CD14-positive monocyte (primary cell): ENCODE data around the gene FAM193A. TPM values are rescaled to one million over a fixed set of nuclear protein-coding genes. Genes with fewer than 3 reads are reported as not detected.

ENCODE experiments used
- DNase-seq, 3 donors: peaks; one replicate each; pipeline ENCODE4 v3.0.0-alpha.2; 2011 to 2022
- H2AFZ ChIP-seq: 2 replicates; pipeline ENCODE4 v1.6.0; 2012; ENCODE audit warnings: mild to moderate bottlenecking, low read depth, low read length, inconsistent platforms; ENCODE audit not compliant: insufficient read depth, poor library complexity, severe bottlenecking
- H3K27ac ChIP-seq, 2 donors: 1 replicate in 1 of 2; 2 replicates in 1 of 2; pipeline ENCODE4 v1.5.1; 2012 to 2013; ENCODE audit warnings: low read length in 2 of 2, control low read depth in 1 of 2, inconsistent platforms in 1 of 2, low read depth in 1 of 2, mild to moderate bottlenecking in 1 of 2
- H3K27me3 ChIP-seq, 2 donors: one replicate each; pipeline versions ENCODE4 v1.6.0 to v1.6.1; 2011 to 2013; ENCODE audit warnings: low read length in 2 of 2; ENCODE audit not compliant: control insufficient read depth in 2 of 2, insufficient read depth in 2 of 2
- H3K36me3 ChIP-seq, 2 donors: replicated peaks in 1 of 2; 1 replicate in 1 of 2; 2 replicates in 1 of 2; pipeline versions ENCODE4 v1.5.1 to v1.6.1; 2012 to 2013; ENCODE audit warnings: low read length in 2 of 2, control low read depth in 1 of 2, inconsistent platforms in 1 of 2, mild to moderate bottlenecking in 1 of 2; ENCODE audit not compliant: insufficient read depth in 2 of 2, control insufficient read depth in 1 of 2
- H3K4me1 ChIP-seq, 2 donors: 1 replicate in 1 of 2; 2 replicates in 1 of 2; pipeline versions ENCODE4 v1.5.1 to v1.6.1; 2012 to 2013; ENCODE audit warnings: low read length in 2 of 2, control low read depth in 1 of 2, inconsistent platforms in 1 of 2, mild to moderate bottlenecking in 1 of 2, moderate library complexity in 1 of 2; ENCODE audit not compliant: insufficient read depth in 2 of 2, control insufficient read depth in 1 of 2
- H3K4me2 ChIP-seq: replicated peaks from 2 replicates; pipeline ENCODE3; 2012; ENCODE audit warnings: low read length, moderate library complexity, mild to moderate bottlenecking; ENCODE audit not compliant: poor library complexity, severe bottlenecking; ENCODE audit errors: extremely low read depth
- H3K4me3 ChIP-seq, 3 experiments: fragments of 200-600 bp in 1 of 3; sonication (generic) in 1 of 3; replicated peaks in 1 of 3; 1 replicate in 2 of 3; 2 replicates in 1 of 3; pipeline ENCODE4 v1.5.1; 2011 to 2013; ENCODE audit warnings: low read length in 3 of 3, mild to moderate bottlenecking in 3 of 3, control low read depth in 2 of 3, low read depth in 2 of 3, inconsistent platforms in 1 of 3, moderate library complexity in 1 of 3
- H3K79me2 ChIP-seq: 2 replicates; pipeline ENCODE4 v1.6.0; 2012; ENCODE audit warnings: mild to moderate bottlenecking, control low read depth, inconsistent platforms, low read length, moderate library complexity; ENCODE audit not compliant: insufficient read depth
- H3K9ac ChIP-seq: 2 replicates; pipeline ENCODE4 v1.6.0; 2017; ENCODE audit warnings: low read length, mild to moderate bottlenecking; ENCODE audit not compliant: insufficient read depth, poor library complexity, severe bottlenecking
- H3K9me3 ChIP-seq, 2 donors: replicated peaks in 1 of 2; 1 replicate in 1 of 2; 2 replicates in 1 of 2; pipeline versions ENCODE4 v1.5.1 to v1.6.1; 2012 to 2013; ENCODE audit warnings: low read length in 2 of 2, control low read depth in 1 of 2; ENCODE audit not compliant: control insufficient read depth in 1 of 2, insufficient read depth in 1 of 2
- H4K20me1 ChIP-seq: 2 replicates; pipeline ENCODE4 v1.6.0; 2012; ENCODE audit warnings: mild to moderate bottlenecking, low read length, control low read depth, moderate library complexity; ENCODE audit not compliant: insufficient read depth
- H3K27ac Mint-ChIP-seq, 7 donors: one replicate each; pipeline ENCODE4 v1.8.0; 2020; ENCODE audit warnings: mild to moderate bottlenecking in 7 of 7, mixed read lengths in 7 of 7, moderate library complexity in 6 of 7, inconsistent platforms in 2 of 7
- H3K27me3 Mint-ChIP-seq, 3 donors: one replicate each; pipeline ENCODE4 v1.8.0; 2021 to 2022; ENCODE audit warnings: low read depth in 3 of 3, mild to moderate bottlenecking in 3 of 3, mixed read lengths in 3 of 3, moderate library complexity in 3 of 3, inconsistent platforms in 1 of 3
- H3K36me3 Mint-ChIP-seq, 2 donors: one replicate each; pipeline ENCODE4 v1.8.0; 2020; ENCODE audit warnings: mixed read lengths in 2 of 2, inconsistent platforms in 1 of 2, mild to moderate bottlenecking in 1 of 2
- H3K4me1 Mint-ChIP-seq: one replicate; pipeline ENCODE4 v1.8.0; 2020; ENCODE audit warnings: mild to moderate bottlenecking, mixed read lengths
- H3K4me3 Mint-ChIP-seq, 2 donors: one replicate each; pipeline ENCODE4 v1.8.0; 2020; ENCODE audit warnings: mild to moderate bottlenecking in 2 of 2, mixed read lengths in 2 of 2, moderate library complexity in 1 of 2
- H3K9me3 Mint-ChIP-seq, 7 donors: one replicate each; pipeline ENCODE4 v1.8.0; 2020 to 2022; ENCODE audit warnings: mixed read lengths in 7 of 7, mild to moderate bottlenecking in 6 of 7, moderate library complexity in 6 of 7, inconsistent platforms in 2 of 7
- WGBS: methylation state at CpG from one replicate; pipeline ENCODE4 v1.1.5; 2013; ENCODE audit warnings: missing lambda C conversion rate; ENCODE audit not compliant: insufficient coverage; 5-methylcytosine and 5-hydroxymethylcytosine counted together
- intact Hi-C, 2 donors: fragments of 100-400 bp; cut with micrococcal nuclease; formaldehyde crosslinking; loops; one replicate each; pipeline versions ENCODE4 v1.15.0 to v1.15.1; 2023
- polyA plus RNA-seq, 3 donors: library from polyadenylated mRNA; depleted of rRNA in 1 of 3; unstranded in 2 of 3; stranded (reverse) in 1 of 3; fragments of 300-500 nt in 2 of 3; fragments of >200 nt in 1 of 3; fragmentation: Illumina TruSeq in 2 of 3; gene quantifications; 1 replicate in 2 of 3; 2 replicates in 1 of 3; pipeline ENCODE4 v1.2.3, GENCODE V29; 2012 to 2021
- TF ChIP-seq, protein P1 (sequence below): fragments of 200-600 bp; IDR thresholded peaks from one replicate; pipeline ENCODE4 v1.8.0; 2022; ENCODE audit warnings: antibody characterized with exemption, mild to moderate bottlenecking

The FAM193A gene
- polyA plus RNA-seq, 3 donors = 0.66 to 11.8 (median 0.82) TPM

DNA sequence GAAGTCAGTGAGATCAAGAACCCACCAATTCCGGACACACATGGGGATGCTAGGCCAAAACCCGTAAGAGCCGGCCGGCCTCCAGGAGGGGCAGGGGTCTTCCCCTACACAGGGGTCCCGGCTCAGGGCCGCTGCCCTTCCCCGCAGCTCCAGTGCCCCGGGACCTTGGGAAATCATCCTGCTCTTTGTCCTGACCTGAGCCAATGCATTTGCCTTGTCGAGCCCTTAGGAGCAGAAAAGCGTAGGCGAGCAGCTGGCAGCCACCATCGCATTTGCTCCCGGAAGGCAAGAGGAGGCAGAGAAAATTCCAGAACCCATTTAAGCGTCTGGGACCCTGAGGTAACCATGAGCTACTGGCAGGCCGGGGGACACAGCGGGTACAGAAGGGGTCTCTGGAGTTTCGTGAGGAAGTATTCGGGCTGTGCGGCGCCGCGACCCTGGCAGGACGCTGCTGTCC is 227.1 kb downstream of the FAM193A start:
- Histone ChIP-seq H3K9ac (peak overlapping the region; percentile 36), H3K9me3 (no peaks in the 10 kb centered on the region), H2AFZ (peak overlapping the region; percentile 75), H3K27me3 (no peaks in the 10 kb centered on the region), H3K36me3 (no peaks in the 10 kb centered on the region), H3K4me3 (peak overlapping the region; percentile 2 to 72 (median 5)), H3K4me2 (peak overlapping the region; percentile 81), H4K20me1 (no peaks in the 10 kb centered on the region), H3K79me2 (no peaks in the 10 kb centered on the region), H3K4me1 (peaks cover 5 to 20% of the 10 kb centered on the region in 2 donors), H3K27ac (peak overlapping the region in 1 of 2 donors; percentile 54)
- TF ChIP-seq, protein P1, sequence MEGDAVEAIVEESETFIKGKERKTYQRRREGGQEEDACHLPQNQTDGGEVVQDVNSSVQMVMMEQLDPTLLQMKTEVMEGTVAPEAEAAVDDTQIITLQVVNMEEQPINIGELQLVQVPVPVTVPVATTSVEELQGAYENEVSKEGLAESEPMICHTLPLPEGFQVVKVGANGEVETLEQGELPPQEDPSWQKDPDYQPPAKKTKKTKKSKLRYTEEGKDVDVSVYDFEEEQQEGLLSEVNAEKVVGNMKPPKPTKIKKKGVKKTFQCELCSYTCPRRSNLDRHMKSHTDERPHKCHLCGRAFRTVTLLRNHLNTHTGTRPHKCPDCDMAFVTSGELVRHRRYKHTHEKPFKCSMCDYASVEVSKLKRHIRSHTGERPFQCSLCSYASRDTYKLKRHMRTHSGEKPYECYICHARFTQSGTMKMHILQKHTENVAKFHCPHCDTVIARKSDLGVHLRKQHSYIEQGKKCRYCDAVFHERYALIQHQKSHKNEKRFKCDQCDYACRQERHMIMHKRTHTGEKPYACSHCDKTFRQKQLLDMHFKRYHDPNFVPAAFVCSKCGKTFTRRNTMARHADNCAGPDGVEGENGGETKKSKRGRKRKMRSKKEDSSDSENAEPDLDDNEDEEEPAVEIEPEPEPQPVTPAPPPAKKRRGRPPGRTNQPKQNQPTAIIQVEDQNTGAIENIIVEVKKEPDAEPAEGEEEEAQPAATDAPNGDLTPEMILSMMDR = no peak
- H3K27me3 Mint-ChIP-seq = peaks cover 2 to 17% (median 14%) of the 10 kb centered on the region in 3 donors
- H3K4me1 Mint-ChIP-seq = peaks cover 24% of the 10 kb centered on the region
- intact Hi-C loops = loop anchor here (5.0 kb wide), 3 partner anchors 34 to 74 kb away; no protein-coding TSS in a partner anchor
- no peaks in the 10 kb centered on the region for H3K36me3 Mint-ChIP-seq
- H3K4me3 Mint-ChIP-seq = peak overlapping the region; percentile 71 to 77
- peak overlapping the region in 2 of 7 donors; percentile 42 to 54 for H3K27ac Mint-ChIP-seq
- H3K9me3 Mint-ChIP-seq = peaks cover 0 to 2% (median 0%) of the 10 kb centered on the region in 7 donors
- DNase-seq = no peak
- 44% methylated on average over 22 of the region's 23 CpGs for WGBS

DNA sequence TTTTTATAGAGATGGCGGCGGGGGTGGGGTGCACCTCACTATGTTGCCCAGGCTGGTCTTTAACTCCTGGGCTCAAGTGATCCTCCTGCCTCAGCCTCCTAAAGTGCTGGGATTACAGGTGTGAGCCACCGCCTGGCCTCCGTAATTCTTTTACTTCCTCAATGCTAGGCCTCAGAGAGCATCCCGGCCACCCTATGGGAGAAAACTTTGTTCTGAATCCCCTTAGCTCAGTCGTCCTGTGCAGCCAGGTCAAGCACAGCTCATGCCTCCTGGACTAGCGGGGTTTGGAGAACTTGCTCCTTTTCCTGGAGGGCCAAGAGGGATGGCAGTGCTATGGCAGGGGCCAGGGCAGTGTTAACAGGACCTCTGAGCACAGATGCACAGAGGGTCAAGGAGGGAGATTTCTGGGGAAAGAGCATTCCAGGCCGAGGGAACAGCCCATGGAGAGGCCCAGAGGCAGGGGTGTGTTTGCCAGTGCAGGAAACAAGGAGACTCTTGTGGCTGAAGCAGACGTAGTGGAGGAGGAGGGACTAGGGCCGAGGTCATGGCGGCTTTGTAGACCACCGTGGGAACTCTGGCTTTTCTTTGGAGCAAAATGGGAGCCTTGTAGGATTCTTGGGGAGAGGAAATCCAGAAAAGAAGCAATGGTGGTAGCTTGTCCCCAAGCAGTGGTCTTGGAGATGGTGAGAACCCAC is 229.5 kb downstream of the FAM193A start:
- Mint-ChIP-seq H3K36me3 (peaks cover 0 to 4% of the 10 kb centered on the region in 2 donors), H3K4me3 (peak overlapping the region in 1 of 2 donors; percentile 34), H3K4me1 (peaks cover 28% of the 10 kb centered on the region), H3K27ac (no peak overlapping the region), H3K27me3 (peaks cover 2 to 14% (median 9%) of the 10 kb centered on the region in 3 donors), H3K9me3 (peaks cover 0 to 2% (median 0%) of the 10 kb centered on the region in 7 donors)
- no peak for DNase-seq
- no peaks in the 10 kb centered on the region for H3K9me3 ChIP-seq
- TF ChIP-seq, protein P1 = no peak
- no peak overlapping the region for H3K4me3 ChIP-seq
- H2AFZ ChIP-seq = no peak overlapping the region
- peaks cover 17 to 33% of the 10 kb centered on the region in 2 donors for H3K4me1 ChIP-seq
- no peak overlapping the region for H3K4me2 ChIP-seq
- WGBS = 84% methylated on average over 7 of the region's 12 CpGs
- intact Hi-C loops = no loop called here
- no peaks in the 10 kb centered on the region for H3K36me3 ChIP-seq
- no peaks in the 10 kb centered on the region for H3K27me3 ChIP-seq
- H3K9ac ChIP-seq = no peak overlapping the region
- H4K20me1 ChIP-seq = no peaks in the 10 kb centered on the region
- H3K79me2 ChIP-seq = no peaks in the 10 kb centered on the region
- no peak overlapping the region for H3K27ac ChIP-seq
